Calu3 (cell line): ENCODE measurements around the gene PHLDA3. TPM values are rescaled to one million over a fixed set of nuclear protein-coding genes. Genes with fewer than 3 reads are reported as not detected.

Experiments used
- Bru-seq: library from RNA; stranded (reverse); fragments of 400-500 nt; gene quantifications from one replicate; lab custom pipeline; 2021; lab: Mats Ljungman, UMichigan
- BruChase-seq, 2 experiments: library from RNA; stranded (reverse); fragments of 400-500 nt; gene quantifications; one replicate each; lab custom pipeline; 2021; lab: Mats Ljungman, UMichigan
- BruUV-seq: library from RNA; stranded (reverse); fragments of 400-500 nt; replicated peaks from 2 replicates; lab custom pipeline; 2021; lab: Mats Ljungman, UMichigan
- CTCF ChIA-PET: fragments of 300-600 bp; sonication (Branson Sonifier 250); formaldehyde crosslinking; loops from one replicate; lab custom pipeline; 2022; ENCODE audit warnings: antibody characterized with exemption; lab: Charles Lee
- DNase-seq: peaks from one replicate; pipeline ENCODE4 v3.0.0; 2022
- H3K27ac Mint-ChIP-seq: one replicate; pipeline ENCODE4 v1.8.0; 2022; ENCODE audit warnings: mixed read lengths; ENCODE audit not compliant: unreplicated experiment
- H3K27me3 Mint-ChIP-seq: one replicate; pipeline ENCODE4 v1.8.0; 2022; ENCODE audit warnings: mixed read lengths; ENCODE audit not compliant: unreplicated experiment
- H3K36me3 Mint-ChIP-seq: one replicate; pipeline ENCODE4 v1.8.0; 2022; ENCODE audit warnings: mild to moderate bottlenecking, moderate library complexity, mixed read lengths; ENCODE audit not compliant: insufficient read depth, unreplicated experiment
- H3K4me1 Mint-ChIP-seq: one replicate; pipeline ENCODE4 v1.8.0; 2022; ENCODE audit warnings: mild to moderate bottlenecking, low read depth, mixed read lengths; ENCODE audit not compliant: unreplicated experiment
- H3K4me3 Mint-ChIP-seq: one replicate; pipeline ENCODE4 v1.8.0; 2022; ENCODE audit warnings: mild to moderate bottlenecking, low read depth, moderate library complexity, mixed read lengths; ENCODE audit not compliant: unreplicated experiment
- H3K9me3 Mint-ChIP-seq: one replicate; pipeline ENCODE4 v1.8.0; 2022; ENCODE audit warnings: low read depth, mixed read lengths; ENCODE audit not compliant: unreplicated experiment
- intact Hi-C: fragments of 100-400 bp; cut with micrococcal nuclease; formaldehyde crosslinking; loops from one replicate; pipeline ENCODE4 v1.10.0; 2022; ENCODE audit not compliant: unreplicated experiment
- long read RNA-seq: library from polyadenylated mRNA; stranded (forward); transcript quantifications from one replicate; pipeline ENCODE4 v2.0.0, GENCODE V29; 2022
- total RNA-seq: library from RNA; stranded (reverse); gene quantifications from 2 replicates; pipeline ENCODE4 v1.2.3, GENCODE V29; 2022
- TF ChIP-seq, protein P1 (sequence below): fragments of 200-600 bp; IDR thresholded peaks from one replicate; pipeline ENCODE4 v1.8.0; 2022; ENCODE audit warnings: antibody characterized with exemption; ENCODE audit not compliant: unreplicated experiment

Gene PHLDA3
- total RNA-seq = 31.1 and 36.7 TPM in 2 replicates
- percentile 56 among the genes with signal in this experiment for Bru-seq, nascent RNA
- BruChase-seq, experiment 1, labeled RNA remaining after a 6-hour chase = percentile 62 among the genes with signal in this experiment
- percentile 69 among the genes with signal in this experiment for BruChase-seq, experiment 2, labeled RNA remaining after a 2-hour chase
- long read RNA-seq, transcript PHLDA3-202 (2 exons, 2,640 nt) = major isoform, 62 of 66 reads
- long read RNA-seq, partial matches to known transcripts = 0 of 66 reads
- long read RNA-seq, other reads (novel, unspliced or antisense) = 2 of 66 reads

DNA sequence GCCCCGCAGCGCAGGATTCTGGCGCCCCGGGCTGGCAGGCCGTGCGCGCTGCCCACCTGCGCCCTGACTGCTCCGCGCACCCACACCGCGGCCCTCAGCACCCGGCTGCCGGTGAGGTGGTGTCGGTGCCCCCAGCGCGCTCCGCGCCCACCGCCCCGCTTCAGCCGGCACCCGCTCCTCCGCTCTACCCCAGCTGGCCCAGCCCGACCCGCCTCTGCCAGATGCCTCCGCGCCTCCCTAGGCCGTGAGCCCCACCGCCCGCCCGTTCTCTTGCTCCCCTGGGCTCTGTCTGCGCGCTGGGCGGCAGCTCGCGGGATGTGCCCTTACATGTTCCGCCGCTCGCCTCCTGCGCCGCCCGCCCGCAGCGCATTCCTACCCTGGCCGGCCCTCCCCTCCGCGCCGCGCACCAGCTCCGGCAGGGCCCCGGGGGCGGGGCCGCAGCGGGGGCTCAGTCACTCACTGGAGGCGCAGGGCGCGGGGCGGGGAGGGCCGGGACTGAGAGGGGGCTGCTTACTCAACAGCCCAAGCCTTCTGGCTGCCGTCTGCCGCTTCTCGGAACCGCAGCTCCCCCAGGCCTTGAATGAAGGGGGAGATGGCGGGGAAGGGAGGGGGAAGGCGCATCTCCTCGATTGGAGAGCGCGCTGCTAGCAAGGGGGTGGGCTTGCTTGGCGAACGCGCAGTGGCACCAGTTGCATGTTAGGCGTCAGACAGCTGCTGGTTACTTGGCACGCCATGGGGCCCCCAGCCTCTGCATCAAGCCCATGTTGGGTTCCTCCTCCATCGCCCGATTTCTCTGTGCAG, at the start of gene PHLDA3:
Gene PHLDA3, minus strand, starts transcription at position 345 of the 801 bp plus-strand sequence. CDS start 402 bp downstream, outside the sequence.
- Mint-ChIP-seq H3K27ac (peak within 1 kb of the TSS; percentile 61), H3K4me1 (peaks cover 36% of the 10 kb centered on the region), H3K36me3 (peaks cover 47% of the 10 kb centered on the region), H3K27me3 (no peaks in the 10 kb centered on the region), H3K9me3 (no peaks in the 10 kb centered on the region), H3K4me3 (peak within 1 kb of the TSS; percentile 85)
- intact Hi-C loops = no loop called here
- TF ChIP-seq, protein P1, sequence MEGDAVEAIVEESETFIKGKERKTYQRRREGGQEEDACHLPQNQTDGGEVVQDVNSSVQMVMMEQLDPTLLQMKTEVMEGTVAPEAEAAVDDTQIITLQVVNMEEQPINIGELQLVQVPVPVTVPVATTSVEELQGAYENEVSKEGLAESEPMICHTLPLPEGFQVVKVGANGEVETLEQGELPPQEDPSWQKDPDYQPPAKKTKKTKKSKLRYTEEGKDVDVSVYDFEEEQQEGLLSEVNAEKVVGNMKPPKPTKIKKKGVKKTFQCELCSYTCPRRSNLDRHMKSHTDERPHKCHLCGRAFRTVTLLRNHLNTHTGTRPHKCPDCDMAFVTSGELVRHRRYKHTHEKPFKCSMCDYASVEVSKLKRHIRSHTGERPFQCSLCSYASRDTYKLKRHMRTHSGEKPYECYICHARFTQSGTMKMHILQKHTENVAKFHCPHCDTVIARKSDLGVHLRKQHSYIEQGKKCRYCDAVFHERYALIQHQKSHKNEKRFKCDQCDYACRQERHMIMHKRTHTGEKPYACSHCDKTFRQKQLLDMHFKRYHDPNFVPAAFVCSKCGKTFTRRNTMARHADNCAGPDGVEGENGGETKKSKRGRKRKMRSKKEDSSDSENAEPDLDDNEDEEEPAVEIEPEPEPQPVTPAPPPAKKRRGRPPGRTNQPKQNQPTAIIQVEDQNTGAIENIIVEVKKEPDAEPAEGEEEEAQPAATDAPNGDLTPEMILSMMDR = peak; percentile 21
- no TSS peak for BruUV-seq
- CTCF ChIA-PET = interaction anchor here (0.7 to 3.3 kb wide), 7 partner anchors 12 to 44 kb away, joined by 3 to 24 read pairs (median 7); no protein-coding TSS in a partner anchor
- DNase-seq = peak; percentile 82

DNA sequence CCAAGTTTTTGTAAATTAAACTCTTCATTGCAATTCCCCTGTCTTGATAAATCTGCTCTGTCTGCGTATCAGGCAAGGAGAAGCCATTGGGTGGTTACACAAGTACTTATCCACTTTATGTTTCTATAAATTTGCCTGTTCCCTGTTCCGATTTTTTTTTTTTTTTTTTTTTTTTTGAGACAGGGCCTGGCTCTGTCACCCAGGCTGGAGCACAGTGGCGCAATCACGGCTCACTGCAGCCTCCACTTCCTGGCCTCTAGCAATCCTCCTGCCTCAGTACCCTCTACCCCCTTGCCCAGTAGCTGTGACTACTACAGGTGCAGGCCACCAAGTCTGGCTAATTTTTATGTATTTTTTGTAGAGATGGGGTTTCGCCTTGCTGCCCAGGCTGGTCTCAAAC, 49.1 kb upstream of the PHLDA3 start:
- Mint-ChIP-seq H3K36me3 (peaks cover 15% of the 10 kb centered on the region), H3K27ac (peak overlapping the region; percentile 75), H3K4me3 (peak overlapping the region; percentile 31), H3K27me3 (no peaks in the 10 kb centered on the region), H3K9me3 (no peaks in the 10 kb centered on the region), H3K4me1 (peaks cover 53% of the 10 kb centered on the region)
- no peak for DNase-seq
- TF ChIP-seq, protein P1 = no peak
- intact Hi-C loops = no loop called here
- no TSS peak for BruUV-seq
- CTCF ChIA-PET = interaction anchor here (0.8 to 1.9 kb wide), 2 partner anchors 15 to 130 kb away, joined by 7 to 9 read pairs; no protein-coding TSS in a partner anchor

DNA sequence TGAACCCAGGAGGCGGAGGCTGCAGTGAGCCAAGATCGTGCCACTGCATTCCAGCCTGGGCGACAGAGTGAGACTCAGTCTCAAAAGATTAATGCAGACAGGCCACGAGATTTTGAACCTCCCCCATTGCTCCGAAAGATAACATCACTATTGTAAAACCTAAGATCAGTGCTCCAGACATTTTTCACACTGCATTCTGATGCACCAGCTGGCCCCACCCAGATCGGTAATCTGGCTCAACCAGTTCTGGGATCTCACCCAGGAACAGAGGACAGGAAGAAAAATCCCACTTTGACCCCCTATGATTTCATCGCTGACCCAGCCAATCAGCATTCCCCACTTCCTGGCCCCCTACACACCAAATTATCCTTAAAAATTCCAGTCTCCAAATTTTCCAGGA, 48.6 kb upstream of the PHLDA3 start:
- peak; percentile 89 for DNase-seq
- CTCF ChIA-PET = interaction anchor here (0.8 to 1.9 kb wide), 3 partner anchors 15 to 130 kb away, joined by 3 to 9 read pairs (median 7); no protein-coding TSS in a partner anchor
- TF ChIP-seq, protein P1 = no peak
- H3K4me3 Mint-ChIP-seq = peak overlapping the region; percentile 31
- H3K27me3 Mint-ChIP-seq = no peaks in the 10 kb centered on the region
- intact Hi-C loops = no loop called here
- no TSS peak for BruUV-seq
- H3K4me1 Mint-ChIP-seq = peaks cover 53% of the 10 kb centered on the region
- H3K36me3 Mint-ChIP-seq = peaks cover 15% of the 10 kb centered on the region
- no peaks in the 10 kb centered on the region for H3K9me3 Mint-ChIP-seq
- peak overlapping the region; percentile 75 for H3K27ac Mint-ChIP-seq

DNA sequence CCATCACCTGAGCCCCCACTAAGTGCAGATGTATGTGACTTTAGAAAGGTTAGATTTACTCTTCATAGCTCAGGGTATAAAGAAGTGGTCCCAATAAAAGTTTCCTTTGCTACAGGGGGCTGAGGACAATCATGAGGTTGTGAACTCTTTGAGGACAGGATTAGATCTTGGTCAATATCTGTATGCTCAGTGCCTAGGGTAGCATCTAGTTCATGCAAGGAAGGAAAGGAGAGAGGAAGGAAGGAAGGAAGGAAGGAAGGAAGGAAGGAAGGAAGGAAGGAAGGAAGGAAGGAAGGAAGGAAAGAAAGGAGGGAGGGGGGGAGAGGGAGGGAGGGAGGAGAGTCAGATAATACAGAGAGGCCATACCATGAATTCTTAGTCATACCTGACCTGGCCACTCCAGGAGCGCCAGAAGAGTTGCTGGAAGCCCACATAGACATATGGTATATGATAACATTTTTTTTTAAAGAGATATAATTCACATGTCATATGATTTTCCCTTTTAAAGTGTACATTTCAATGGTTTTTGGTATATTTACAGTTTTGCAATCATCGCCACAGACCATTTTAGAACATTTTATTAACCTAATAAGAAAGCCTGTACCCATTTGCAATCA, 47.6 kb upstream of the PHLDA3 start:
- intact Hi-C loops = no loop called here
- CTCF ChIA-PET = interaction anchor here (0.9 to 7.0 kb wide), 4 partner anchors 14 to 81 kb away, joined by 3 to 172 read pairs (median 7); no protein-coding TSS in a partner anchor
- BruUV-seq = no TSS peak
- TF ChIP-seq, protein P1 = no peak
- no peaks in the 10 kb centered on the region for H3K9me3 Mint-ChIP-seq
- H3K27me3 Mint-ChIP-seq = no peaks in the 10 kb centered on the region
- peaks cover 15% of the 10 kb centered on the region for H3K36me3 Mint-ChIP-seq
- no peak overlapping the region for H3K27ac Mint-ChIP-seq
- H3K4me3 Mint-ChIP-seq = no peak overlapping the region
- DNase-seq = no peak
- H3K4me1 Mint-ChIP-seq = peaks cover 53% of the 10 kb centered on the region
